B cell (primary cell): Measurements from ENCODE around the gene ZNF521. TPM values are rescaled to one million over a fixed set of nuclear protein-coding genes. Genes with fewer than 3 reads are reported as not detected.

Experiments
- ATAC-seq: fragments of 200-7000 bp; cut with Tn5 transposase; one replicate; pipeline ENCODE4 v1.10.0; 2021; ENCODE audit warnings: low read depth, mild to moderate bottlenecking, moderate number of reproducible peaks, moderate library complexity
- CTCF ChIA-PET: fragments of 350-600 bp; sonication (Branson Sonifier 250); formaldehyde crosslinking; loops from one replicate; lab custom pipeline; 2021; ENCODE audit warnings: antibody characterized with exemption, inconsistent platforms; lab: Charles Lee
- POLR2A ChIA-PET: fragments of 350-600 bp; sonication (Branson Sonifier 250); formaldehyde crosslinking; loops from one replicate; lab custom pipeline; 2021; ENCODE audit warnings: antibody characterized with exemption; lab: Charles Lee
- DNase-seq: peaks from one replicate; pipeline ENCODE4 v3.0.0; 2013
- H2AFZ ChIP-seq: 2 replicates; pipeline ENCODE4 v1.6.1; 2012; ENCODE audit warnings: mild to moderate bottlenecking, low read depth, low read length; ENCODE audit not compliant: insufficient read depth, poor library complexity, severe bottlenecking
- H3K27ac ChIP-seq, 2 donors: 1 replicate in 1 of 2; 2 replicates in 1 of 2; pipeline ENCODE4 v1.5.1; 2012 to 2013; ENCODE audit warnings: low read length in 2 of 2, mild to moderate bottlenecking in 2 of 2, moderate library complexity in 1 of 2
- H3K27me3 ChIP-seq, 4 experiments: fragments of 200-600 bp in 1 of 4; sonication (generic) in 1 of 4; replicated peaks in 1 of 4; 1 replicate in 2 of 4; 2 replicates in 2 of 4; pipeline versions ENCODE4 v1.6.1 to v1.7.0; 2013 to 2016; ENCODE audit warnings: low read length in 3 of 4, mild to moderate bottlenecking in 2 of 4, mixed read lengths in 1 of 4, moderate library complexity in 1 of 4; ENCODE audit not compliant: insufficient read depth in 4 of 4, control insufficient read depth in 3 of 4; ENCODE audit errors: control extremely low read depth in 1 of 4
- H3K36me3 ChIP-seq, 2 experiments: replicated peaks in 1 of 2; 1 replicate in 1 of 2; 2 replicates in 1 of 2; pipeline versions ENCODE4 v1.6.1 to v1.7.1; 2013; ENCODE audit warnings: low read length in 1 of 2; ENCODE audit not compliant: insufficient read depth in 2 of 2, control insufficient read depth in 1 of 2; ENCODE audit errors: control extremely low read depth in 1 of 2, extremely low read depth in 1 of 2
- H3K4me1 ChIP-seq, 2 donors: fragments of 200-600 bp in 1 of 2; sonication (generic) in 1 of 2; 1 replicate in 1 of 2; 2 replicates in 1 of 2; pipeline versions ENCODE4 v1.5.1 to v1.6.1; 2013 to 2017; ENCODE audit warnings: low read length in 2 of 2; ENCODE audit not compliant: control insufficient read depth in 2 of 2, insufficient read depth in 2 of 2
- H3K4me2 ChIP-seq: replicated peaks from 2 replicates; pipeline ENCODE3; 2012; ENCODE audit warnings: mild to moderate bottlenecking, low read depth, low read length; ENCODE audit not compliant: poor library complexity, severe bottlenecking
- H3K4me3 ChIP-seq, 5 experiments: fragments of 200-600 bp in 1 of 5; sonication (generic) in 1 of 5; 1 replicate in 3 of 5; 2 replicates in 2 of 5; pipeline versions ENCODE4 v1.5.1 to v1.7.0; 2011 to 2016; ENCODE audit warnings: low read length in 4 of 5, mild to moderate bottlenecking in 4 of 5, low read depth in 2 of 5, control low read depth in 1 of 5, moderate library complexity in 1 of 5; ENCODE audit not compliant: insufficient read depth in 1 of 5; ENCODE audit errors: control extremely low read depth in 1 of 5, extremely low read depth in 1 of 5
- H3K79me2 ChIP-seq: fragments of 200-600 bp; sonication (generic); one replicate; pipeline ENCODE4 v1.6.0; 2016; ENCODE audit warnings: low read length; ENCODE audit not compliant: control insufficient read depth, insufficient read depth
- H3K9ac ChIP-seq: fragments of 200-600 bp; sonication (generic); 2 replicates; pipeline ENCODE4 v1.6.1; 2017; ENCODE audit warnings: mild to moderate bottlenecking, low read length, moderate library complexity
- H3K9me3 ChIP-seq, 3 donors: one replicate each; pipeline versions ENCODE4 v1.6.1 to v1.7.1; 2013; ENCODE audit warnings: low read length in 2 of 3; ENCODE audit not compliant: control insufficient read depth in 2 of 3, insufficient read depth in 1 of 3; ENCODE audit errors: control extremely low read depth in 1 of 3
- H4K20me1 ChIP-seq: 2 replicates; pipeline ENCODE4 v1.6.0; 2012; ENCODE audit warnings: mild to moderate bottlenecking, low read length; ENCODE audit not compliant: insufficient read depth, control insufficient read depth, poor library complexity, severe bottlenecking
- H3K27ac Mint-ChIP-seq: one replicate; pipeline ENCODE4 v1.8.0; 2021; ENCODE audit warnings: mixed read lengths
- H3K27me3 Mint-ChIP-seq: one replicate; pipeline ENCODE4 v1.8.0; 2021; ENCODE audit warnings: mixed read lengths
- H3K4me1 Mint-ChIP-seq: one replicate; pipeline ENCODE4 v1.8.0; 2021; ENCODE audit warnings: mixed read lengths
- H3K4me3 Mint-ChIP-seq: one replicate; pipeline ENCODE4 v1.8.0; 2021; ENCODE audit warnings: mixed read lengths
- H3K9me3 Mint-ChIP-seq: one replicate; pipeline ENCODE4 v1.8.0; 2022; ENCODE audit warnings: mixed read lengths; ENCODE audit not compliant: insufficient read depth
- CTCF ChIP-seq: fragments of 200-600 bp; IDR thresholded peaks from one replicate; pipeline ENCODE4 v1.8.0; 2022; ENCODE audit warnings: antibody characterized with exemption, mild to moderate bottlenecking
- EZH2 ChIP-seq: IDR thresholded peaks from 2 replicates; pipeline ENCODE4 v1.6.1; 2012; ENCODE audit warnings: borderline replicate concordance, low read depth, mild to moderate bottlenecking, moderate library complexity, low read length; ENCODE audit not compliant: insufficient read depth, poor library complexity, severe bottlenecking
- WGBS: methylation state at CpG from one replicate; pipeline ENCODE4 v1.1.5; 2013; ENCODE audit warnings: missing lambda C conversion rate; ENCODE audit not compliant: insufficient coverage; 5-methylcytosine and 5-hydroxymethylcytosine counted together
- intact Hi-C: fragments of 100-400 bp; cut with micrococcal nuclease; formaldehyde crosslinking; loops from one replicate; pipeline ENCODE4 v1.10.0; 2022
- polyA plus RNA-seq: library from polyadenylated mRNA; depleted of rRNA; stranded (reverse); fragments of >200 nt; gene quantifications from 2 replicates; pipeline ENCODE4 v1.2.3, GENCODE V29; 2012
- total RNA-seq, 2 donors: library from RNA; stranded (reverse); fragments of 120-200 nt in 1 of 2; gene quantifications; 1 replicate in 1 of 2; 2 replicates in 1 of 2; pipeline versions ENCODE4 v1.2.3 to v1.2.4, GENCODE V29; 2013 to 2022

The ZNF521 gene
- total and polyA plus RNA-seq, 2 donors (not counting 1 experiment from before 2014, with no cell fraction given) = 0.04 to 9.0 TPM

GRCh38 chr18:25222648-25223047, 129.3 kb downstream of the ZNF521 start:
- no peak overlapping the region for H3K27ac ChIP-seq
- CTCF ChIA-PET = no interaction called here
- no CpG with 5 or more reads among the region's 4 CpGs for WGBS

GRCh38 chr18:25210622-25211021, 141.3 kb downstream of the ZNF521 start:
- no peak overlapping the region for H3K4me3 ChIP-seq
- no peaks in the 10 kb centered on the region for H3K27me3 ChIP-seq
- no peak overlapping the region for H3K9ac ChIP-seq
- H3K9me3 Mint-ChIP-seq = no peaks in the 10 kb centered on the region
- no peaks in the 10 kb centered on the region for H3K4me1 Mint-ChIP-seq
- ATAC-seq (no peak), DNase-seq (no peak)
- H3K27ac ChIP-seq = no peak overlapping the region
- WGBS = 88% methylated on average over 3 of the region's 3 CpGs
- H3K4me3 Mint-ChIP-seq = no peak overlapping the region
- H3K79me2 ChIP-seq = no peaks in the 10 kb centered on the region
- no peak overlapping the region for H3K4me2 ChIP-seq
- H4K20me1 ChIP-seq = no peaks in the 10 kb centered on the region
- no peaks in the 10 kb centered on the region for H3K9me3 ChIP-seq
- CTCF ChIA-PET = no interaction called here
- intact Hi-C loops = no loop called here
- no peak overlapping the region for H2AFZ ChIP-seq
- H3K27me3 Mint-ChIP-seq = peaks cover 3% of the 10 kb centered on the region
- no peak overlapping the region for H3K27ac Mint-ChIP-seq
- no peaks in the 10 kb centered on the region for H3K4me1 ChIP-seq
- no peaks in the 10 kb centered on the region for H3K36me3 ChIP-seq
- POLR2A ChIA-PET = no interaction called here
- TF ChIP-seq CTCF (no peak), EZH2 (no peak)

More at GRCh38 chr18:25222648-25223047, 129.3 kb downstream of the ZNF521 start:
- H3K4me1 ChIP-seq = no peaks in the 10 kb centered on the region
- no peak for DNase-seq
- Mint-ChIP-seq H3K4me3 (no peak overlapping the region), H3K4me1 (no peaks in the 10 kb centered on the region), H3K9me3 (no peaks in the 10 kb centered on the region), H3K27ac (no peak overlapping the region), H3K27me3 (peaks cover 3% of the 10 kb centered on the region)
- H3K9me3 ChIP-seq = no peaks in the 10 kb centered on the region
- H3K9ac ChIP-seq = no peak overlapping the region
- POLR2A ChIA-PET = no interaction called here
- no peak overlapping the region for H3K4me2 ChIP-seq
- TF ChIP-seq EZH2 (no peak), CTCF (no peak)
- no peaks in the 10 kb centered on the region for H3K79me2 ChIP-seq
- H3K36me3 ChIP-seq = no peaks in the 10 kb centered on the region
- intact Hi-C loops = no loop called here
- no peak overlapping the region for H3K4me3 ChIP-seq
- no peak for ATAC-seq
- H3K27me3 ChIP-seq = no peaks in the 10 kb centered on the region
- H2AFZ ChIP-seq = no peak overlapping the region
- no peaks in the 10 kb centered on the region for H4K20me1 ChIP-seq
